ENCODE data around the gene RCSD1.

DNA sequence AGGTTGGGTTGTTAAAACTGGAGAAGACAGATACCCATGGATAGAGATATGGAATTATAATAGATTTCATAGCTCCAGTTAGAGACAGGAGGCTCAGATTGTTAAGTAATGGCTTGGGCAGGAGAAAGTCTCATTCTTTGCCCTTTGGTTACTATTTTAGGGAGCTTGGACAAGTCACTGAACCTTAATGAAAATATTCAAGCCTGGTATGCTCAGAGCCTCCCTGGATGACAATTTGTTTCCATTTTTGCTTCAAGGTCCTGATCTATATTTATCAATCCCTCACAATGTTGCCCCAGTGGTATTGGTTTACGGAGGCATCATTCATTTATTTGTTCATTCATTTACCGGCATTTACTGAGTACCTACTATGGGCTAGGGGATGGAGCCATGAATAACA, 37.5 kb downstream of the RCSD1 start:
- TF ChIP-seq, protein P1, sequence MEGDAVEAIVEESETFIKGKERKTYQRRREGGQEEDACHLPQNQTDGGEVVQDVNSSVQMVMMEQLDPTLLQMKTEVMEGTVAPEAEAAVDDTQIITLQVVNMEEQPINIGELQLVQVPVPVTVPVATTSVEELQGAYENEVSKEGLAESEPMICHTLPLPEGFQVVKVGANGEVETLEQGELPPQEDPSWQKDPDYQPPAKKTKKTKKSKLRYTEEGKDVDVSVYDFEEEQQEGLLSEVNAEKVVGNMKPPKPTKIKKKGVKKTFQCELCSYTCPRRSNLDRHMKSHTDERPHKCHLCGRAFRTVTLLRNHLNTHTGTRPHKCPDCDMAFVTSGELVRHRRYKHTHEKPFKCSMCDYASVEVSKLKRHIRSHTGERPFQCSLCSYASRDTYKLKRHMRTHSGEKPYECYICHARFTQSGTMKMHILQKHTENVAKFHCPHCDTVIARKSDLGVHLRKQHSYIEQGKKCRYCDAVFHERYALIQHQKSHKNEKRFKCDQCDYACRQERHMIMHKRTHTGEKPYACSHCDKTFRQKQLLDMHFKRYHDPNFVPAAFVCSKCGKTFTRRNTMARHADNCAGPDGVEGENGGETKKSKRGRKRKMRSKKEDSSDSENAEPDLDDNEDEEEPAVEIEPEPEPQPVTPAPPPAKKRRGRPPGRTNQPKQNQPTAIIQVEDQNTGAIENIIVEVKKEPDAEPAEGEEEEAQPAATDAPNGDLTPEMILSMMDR (conservative IDR thresholded peaks at IDR 0.05; ENCODE audit: low read depth, low read length): no peak
- TF ChIP-seq SMC3 (IDR thresholded peaks at IDR 0.05; ENCODE audit: low read depth, low read length) (no peak), RFX5 (IDR thresholded peaks at IDR 0.05; ENCODE audit: low read depth, low read length) (no peak), CEBPB (IDR thresholded peaks at IDR 0.05; ENCODE audit: low read depth, low read length) (no peak), POLR2A (IDR thresholded peaks at IDR 0.05; ENCODE audit: low read depth, low read length) (no peak), MAFK (IDR thresholded peaks at IDR 0.05; ENCODE audit: low read depth, low read length) (no peak), RAD21 (IDR thresholded peaks at IDR 0.05; ENCODE audit: low read length) (no peak), MXI1 (IDR thresholded peaks at IDR 0.05; ENCODE audit: borderline replicate concordance, low read depth, low read length) (no peak), NFE2L2 (IDR thresholded peaks at IDR 0.05; ENCODE audit: low read depth, low read length) (no peak), BHLHE40 (IDR thresholded peaks at IDR 0.05; ENCODE audit: low read depth, low read length) (no peak)
- TF ChIP-seq, protein P2, sequence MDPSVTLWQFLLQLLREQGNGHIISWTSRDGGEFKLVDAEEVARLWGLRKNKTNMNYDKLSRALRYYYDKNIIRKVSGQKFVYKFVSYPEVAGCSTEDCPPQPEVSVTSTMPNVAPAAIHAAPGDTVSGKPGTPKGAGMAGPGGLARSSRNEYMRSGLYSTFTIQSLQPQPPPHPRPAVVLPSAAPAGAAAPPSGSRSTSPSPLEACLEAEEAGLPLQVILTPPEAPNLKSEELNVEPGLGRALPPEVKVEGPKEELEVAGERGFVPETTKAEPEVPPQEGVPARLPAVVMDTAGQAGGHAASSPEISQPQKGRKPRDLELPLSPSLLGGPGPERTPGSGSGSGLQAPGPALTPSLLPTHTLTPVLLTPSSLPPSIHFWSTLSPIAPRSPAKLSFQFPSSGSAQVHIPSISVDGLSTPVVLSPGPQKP (IDR thresholded peaks at IDR 0.05; ENCODE audit: borderline replicate concordance, low read depth, low read length): no peak
- TF ChIP-seq, protein P3, sequence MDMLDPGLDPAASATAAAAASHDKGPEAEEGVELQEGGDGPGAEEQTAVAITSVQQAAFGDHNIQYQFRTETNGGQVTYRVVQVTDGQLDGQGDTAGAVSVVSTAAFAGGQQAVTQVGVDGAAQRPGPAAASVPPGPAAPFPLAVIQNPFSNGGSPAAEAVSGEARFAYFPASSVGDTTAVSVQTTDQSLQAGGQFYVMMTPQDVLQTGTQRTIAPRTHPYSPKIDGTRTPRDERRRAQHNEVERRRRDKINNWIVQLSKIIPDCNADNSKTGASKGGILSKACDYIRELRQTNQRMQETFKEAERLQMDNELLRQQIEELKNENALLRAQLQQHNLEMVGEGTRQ (IDR thresholded peaks at IDR 0.05; ENCODE audit: low read depth, low read length): no peak

All from IMR-90 (cell line).